Putamen (tissue), 1 donor: ENCODE results near the gene PARP12.

Experiments
- DNase-seq: peaks from one replicate; pipeline ENCODE4 v3.0.0-alpha.2; 2016; ENCODE audit warnings: low spot score

PARP12 gene

DNA sequence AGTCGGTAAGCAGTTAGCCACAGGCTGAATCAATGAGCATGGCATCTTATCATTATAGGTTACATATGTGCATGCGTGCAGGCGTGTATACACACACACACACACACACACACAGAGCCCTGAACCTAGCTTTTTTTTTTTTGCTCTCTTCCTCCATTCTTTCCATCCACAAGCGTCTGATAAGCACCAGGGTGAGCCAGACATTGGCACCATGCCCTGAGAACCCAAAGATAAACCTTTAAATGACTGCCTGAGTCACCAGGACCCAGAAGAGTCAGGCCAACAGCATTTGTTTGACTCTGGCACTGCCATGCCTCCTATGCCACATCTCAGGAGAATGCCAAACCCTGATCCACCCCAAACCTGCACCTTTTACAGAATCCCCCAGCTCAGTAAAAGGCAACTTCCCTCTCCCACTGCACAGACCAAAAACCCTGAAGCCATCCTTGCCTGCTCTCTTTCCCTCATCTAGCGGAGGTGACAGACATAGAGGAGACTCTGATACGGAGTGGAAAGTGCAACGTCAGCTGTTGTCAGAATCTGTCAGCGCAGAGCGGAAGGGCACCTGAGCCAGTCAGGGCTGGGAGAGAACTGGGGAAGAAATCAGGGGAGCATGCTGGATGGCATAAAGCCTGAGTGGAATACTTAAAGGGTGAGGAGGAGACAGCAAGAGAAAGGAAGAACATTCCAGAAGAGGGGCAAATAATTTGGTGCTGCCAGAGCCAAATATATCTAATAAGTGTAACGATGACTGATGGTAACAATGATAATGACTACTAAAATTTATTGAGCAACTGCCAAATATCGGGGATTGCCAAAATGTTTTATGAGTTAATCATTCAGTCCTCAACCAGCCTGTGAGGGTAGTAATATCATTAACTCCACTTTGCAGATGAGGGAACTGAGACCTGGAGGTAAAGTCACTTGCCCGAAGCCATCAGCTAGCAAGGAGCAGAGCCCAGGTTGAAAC, 3.2 kb downstream of the PARP12 start:
- no peak for DNase-seq

DNA sequence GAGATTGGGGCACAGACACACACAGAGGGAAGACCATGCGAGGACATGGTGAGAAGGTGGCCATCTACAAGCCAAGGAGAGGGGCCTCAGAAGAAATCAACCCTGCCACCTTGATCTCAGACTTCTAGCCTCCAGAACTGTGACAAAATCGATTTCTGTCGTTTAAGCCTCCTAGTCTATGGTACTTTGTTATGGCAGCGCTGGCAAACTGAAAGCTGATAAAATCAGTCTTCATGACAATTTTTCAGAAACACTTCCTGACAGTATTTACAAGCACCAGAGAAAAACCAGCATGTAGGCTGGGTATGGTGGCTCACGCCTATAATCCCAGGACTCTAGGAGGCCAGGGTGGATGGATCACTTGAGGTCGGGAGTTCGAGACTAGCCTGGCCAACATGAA, 4.2 kb downstream of the PARP12 start:
- no peak for DNase-seq

DNA sequence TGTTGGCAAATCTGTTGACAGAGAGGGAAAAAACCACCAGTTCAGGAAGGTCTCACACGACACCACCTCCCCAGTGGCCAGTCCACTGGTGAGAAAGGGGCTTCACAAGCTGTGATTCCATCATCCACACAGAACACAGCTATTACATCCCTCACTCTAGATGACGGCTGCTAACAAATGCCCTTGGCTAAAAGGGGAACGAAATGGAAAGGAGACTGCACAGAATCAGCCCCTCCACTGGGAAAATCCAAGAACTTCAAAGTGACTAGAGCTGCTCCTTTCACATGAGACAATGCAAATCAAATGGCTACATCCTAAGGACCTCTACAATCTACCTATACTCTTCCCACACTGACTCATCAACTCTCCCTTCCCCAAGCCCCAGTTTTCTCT, 5.6 kb downstream of the PARP12 start:
- no peak for DNase-seq

DNA sequence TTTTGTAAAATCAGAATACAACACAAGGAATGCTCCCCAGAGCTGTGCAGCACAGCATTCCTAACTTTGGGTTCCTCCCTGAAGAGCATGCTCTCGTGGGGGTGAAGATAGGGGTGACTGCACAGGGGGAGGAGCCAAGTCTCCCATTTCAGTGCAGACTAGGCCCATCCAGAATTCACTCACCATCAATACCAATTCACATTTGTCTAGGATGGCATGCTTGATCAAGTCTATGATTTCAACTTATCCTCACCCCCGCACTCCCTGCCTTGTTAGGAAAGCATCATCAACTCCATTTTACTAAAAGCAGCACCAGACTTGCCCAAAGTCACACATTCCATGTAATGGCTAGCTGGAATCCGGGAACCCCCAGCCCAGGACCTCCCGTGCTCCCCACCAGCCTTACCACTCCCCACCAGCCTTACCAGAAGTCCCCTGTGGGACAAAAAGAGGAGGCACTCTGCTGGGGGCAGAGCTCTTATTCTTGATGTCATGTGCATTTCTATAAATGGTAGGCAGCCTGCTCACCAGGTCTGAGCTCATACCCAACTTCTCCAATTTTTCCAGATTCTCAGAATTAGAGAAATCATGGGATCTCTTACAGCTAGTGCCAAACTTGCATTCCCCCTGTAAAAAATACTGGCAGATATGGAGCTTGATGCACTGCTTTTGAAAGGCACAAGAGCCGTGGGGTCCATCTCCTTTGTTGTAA, 6.2 kb downstream of the PARP12 start:
- no peak for DNase-seq

DNA sequence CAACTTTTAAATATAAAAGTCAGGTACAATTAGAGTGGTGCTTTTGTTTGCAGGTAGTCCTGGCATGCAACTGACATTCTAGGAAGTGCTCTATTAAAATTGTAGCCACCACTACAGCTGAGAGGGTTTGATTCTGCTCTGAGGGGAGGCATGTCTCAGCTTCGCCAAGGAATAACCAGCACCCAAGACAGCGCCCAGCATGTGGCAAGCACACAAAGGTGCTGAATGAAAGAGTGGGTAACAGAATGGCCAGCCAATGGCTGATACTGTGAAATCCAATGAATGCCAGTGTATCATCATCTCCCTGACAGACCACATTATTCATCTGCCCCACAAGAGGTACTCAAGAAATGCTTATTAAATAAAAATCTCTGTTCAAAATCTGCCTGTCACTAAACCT, 6.9 kb downstream of the PARP12 start:
- DNase-seq = no peak

DNA sequence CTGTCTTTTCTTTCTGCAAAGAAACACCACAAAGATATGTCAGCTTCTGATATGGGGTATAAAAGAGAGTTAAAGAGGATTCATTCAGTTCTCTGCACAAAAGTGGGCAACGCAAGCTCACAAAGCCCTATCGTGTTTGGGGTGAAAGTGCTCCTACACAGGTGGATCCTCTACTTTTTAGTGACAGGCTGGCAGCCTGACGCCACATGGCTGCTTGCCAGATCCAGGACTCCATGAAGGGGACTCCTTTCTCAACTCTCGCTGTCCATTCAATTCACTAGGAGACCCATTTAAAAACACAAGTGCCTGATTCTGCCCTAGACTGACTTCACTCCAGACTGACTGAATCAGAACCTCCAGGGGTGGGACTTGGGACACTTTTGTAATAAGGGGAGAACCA, 8.0 kb downstream of the PARP12 start:
- DNase-seq = no peak

DNA sequence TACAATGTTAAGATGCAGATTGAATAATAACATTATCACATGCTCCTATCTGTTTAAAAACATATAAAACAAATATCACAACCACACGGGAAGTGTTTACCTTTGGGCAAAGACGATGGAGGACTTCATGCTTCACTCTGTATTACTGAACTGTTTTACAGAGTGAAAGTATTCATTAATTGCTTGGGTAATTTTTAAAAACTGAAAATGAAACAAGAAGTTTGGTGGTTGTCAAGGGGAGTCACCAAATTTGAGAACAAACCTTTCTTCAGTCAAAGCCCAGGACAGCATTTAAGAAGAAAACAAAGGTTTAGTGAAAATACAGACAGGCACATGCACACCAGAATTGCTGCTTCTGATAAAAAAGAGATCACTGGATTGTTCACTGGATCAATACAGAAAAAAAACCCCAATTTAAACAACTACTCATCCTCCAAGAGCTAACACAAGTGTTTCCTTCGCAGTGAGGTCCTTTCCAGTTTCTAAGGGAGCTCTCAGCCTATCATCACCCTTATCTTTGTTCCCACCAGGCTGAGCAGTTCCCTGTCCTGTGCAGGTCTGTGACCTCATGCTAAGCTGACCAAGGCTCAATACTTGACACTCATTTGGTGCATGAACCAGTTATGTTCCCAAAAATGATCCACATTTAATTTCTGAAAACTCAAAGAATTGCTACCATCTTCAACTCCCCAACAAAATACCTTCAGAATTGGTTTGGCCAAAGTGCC, 8.8 kb downstream of the PARP12 start:
- DNase-seq = no peak

- DNase-seq = no peak
Measured at GRCh38 chr7:140051820-140052219, 10.9 kb downstream of the PARP12 start.

- DNase-seq = no peak
Measured at GRCh38 chr7:140050100-140050499, 12.7 kb downstream of the PARP12 start.

GRCh38 chr7:140049339-140050024, 13.3 kb downstream of the PARP12 start:
- no peak for DNase-seq

DNA sequence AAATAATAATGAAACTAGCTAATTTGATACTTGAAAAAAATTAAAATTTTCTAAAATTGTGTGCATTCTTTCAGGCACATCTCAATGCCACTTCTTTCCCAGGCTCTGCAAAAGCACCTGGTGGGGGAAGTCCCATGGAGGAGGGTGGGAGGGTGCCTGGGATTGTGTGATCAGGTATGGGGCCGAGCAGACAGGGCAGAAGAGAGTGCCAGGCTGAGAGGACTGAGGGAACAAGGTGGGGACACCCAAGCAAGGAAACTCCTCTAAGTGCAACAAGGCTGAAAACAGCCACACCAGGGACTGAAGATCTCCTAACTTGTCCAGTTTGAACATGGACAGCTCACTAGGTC, 13.8 kb downstream of the PARP12 start:
- no peak for DNase-seq

- DNase-seq = no peak
Measured at GRCh38 chr7:140048138-140048537, 14.6 kb downstream of the PARP12 start.

DNA sequence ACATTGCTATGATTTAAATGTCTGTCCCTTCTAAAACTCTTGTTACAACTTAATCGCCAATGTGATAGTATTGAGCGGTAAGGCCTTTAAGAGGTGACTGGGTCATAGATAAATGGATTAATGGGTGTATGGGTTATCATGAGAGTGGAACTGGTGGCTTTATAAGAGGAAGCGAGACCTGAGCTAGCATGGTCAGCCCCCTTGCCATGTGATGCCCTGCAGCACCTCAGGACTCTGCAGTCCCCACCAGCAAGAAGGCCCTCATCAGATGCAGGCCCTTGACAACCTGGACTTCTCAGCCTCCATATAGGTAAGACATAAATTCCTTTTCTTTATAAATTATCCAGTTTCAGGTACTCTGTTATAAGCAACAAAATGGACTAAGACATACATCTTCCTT, 15.6 kb downstream of the PARP12 start:
- no peak for DNase-seq

GRCh38 chr7:140045697-140046096, 17.1 kb downstream of the PARP12 start:
- DNase-seq = no peak

GRCh38 chr7:140044251-140044650, 18.5 kb downstream of the PARP12 start:
- DNase-seq = no peak

DNA sequence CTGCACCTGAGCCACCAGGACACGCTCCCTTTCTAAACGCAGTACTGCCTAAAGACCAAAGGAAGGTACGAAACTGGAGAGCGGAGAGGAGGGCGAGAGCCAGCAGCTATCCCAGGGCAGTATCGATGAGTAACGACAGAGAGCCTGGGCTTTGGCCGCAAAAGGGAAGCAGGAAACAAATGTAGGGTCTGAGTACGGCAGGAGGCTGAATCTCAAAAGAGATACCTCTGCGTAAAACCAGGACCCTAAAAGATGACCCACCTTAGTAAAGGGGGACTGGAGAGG, 20.4 kb downstream of the PARP12 start:
- no peak for DNase-seq

DNA sequence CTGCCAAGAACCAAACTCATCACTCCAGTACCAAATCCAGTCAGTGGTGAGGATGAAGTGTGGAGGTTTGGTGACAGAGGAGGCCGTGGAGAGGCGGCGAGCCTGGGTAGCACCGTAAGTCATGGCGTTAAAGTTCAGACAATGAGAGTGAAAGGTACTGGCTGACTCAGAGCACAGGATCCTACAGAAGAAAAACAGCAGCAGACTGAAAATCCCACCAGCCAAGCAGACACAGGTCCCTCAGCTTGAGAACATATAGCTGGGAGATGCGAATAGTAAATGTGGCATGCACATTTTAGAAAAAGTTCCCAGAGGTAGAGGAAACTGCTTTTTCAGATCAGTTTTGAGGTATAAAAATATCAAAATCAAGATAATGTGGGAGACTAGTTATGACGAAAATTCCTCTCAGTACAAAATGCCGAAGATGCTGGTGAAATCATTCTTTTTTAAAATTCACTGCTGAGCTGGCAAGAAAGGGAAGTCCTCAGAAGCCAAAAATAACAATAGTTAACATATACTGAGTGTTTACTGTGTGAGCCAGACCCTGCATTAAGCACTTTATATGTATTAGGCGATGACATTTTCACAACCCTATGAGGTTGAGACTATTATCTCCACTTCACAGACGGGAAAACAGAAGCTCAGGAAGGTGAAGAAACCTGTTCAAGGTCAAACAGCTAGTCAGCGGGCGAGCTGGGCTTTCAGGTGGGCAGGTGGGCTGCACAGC, 20.9 kb downstream of the PARP12 start:
- DNase-seq = no peak

DNA sequence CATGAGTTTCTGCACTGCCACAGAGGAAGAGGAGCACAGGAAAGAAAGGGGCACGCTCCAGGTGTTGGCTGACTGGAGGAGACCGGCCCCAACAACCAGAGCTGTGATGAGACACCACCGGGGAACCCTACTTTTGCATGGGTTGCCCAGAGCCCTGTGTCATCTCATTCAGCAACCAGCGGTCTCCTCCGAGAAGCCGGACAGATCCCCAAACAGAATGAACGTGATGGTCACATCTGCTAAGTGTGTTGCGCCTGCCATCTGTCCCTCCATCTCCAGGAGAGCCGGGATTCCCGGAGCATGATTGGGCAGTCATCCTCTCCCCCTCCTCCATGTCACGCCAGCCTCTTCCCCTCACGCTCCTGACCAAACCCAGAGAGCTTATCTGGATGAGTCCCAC, 22.9 kb downstream of the PARP12 start:
- no peak for DNase-seq

- DNase-seq = no peak
Measured at GRCh38 chr7:140039066-140039465, 23.7 kb downstream of the PARP12 start.

DNA sequence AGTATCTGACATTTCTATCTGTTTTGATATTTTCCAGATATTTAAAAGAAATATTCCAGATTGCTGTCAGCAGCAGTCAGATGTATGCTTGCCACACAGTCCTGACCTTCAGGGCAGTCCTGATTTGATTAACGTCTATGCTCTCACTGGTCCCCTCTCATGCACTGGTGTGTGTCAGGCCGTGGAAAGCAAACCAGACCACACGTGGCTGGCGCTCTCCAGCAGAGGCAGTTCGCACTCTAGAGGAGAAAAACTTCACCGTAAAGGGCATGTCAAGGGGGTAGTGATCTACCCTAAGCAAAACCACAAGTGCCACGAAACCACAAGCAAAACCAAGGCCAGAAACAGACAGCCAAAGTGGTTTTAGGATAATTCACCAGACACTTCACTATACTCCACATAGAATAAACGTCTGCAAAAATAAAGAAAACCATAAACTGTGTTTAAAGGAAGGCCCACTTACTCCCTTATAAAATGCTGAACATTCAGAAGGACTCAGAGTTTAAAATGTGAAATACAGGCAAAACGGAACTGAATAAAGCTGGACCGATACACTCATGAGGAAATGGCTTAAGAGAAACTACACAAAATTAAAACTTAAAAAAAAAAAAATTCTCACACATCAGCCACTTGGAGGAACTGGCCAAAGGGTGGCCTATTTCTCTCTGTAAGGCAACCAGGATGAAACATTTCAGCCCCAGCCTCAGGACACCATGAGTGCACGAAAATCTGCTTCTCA, 26.4 kb downstream of the PARP12 start:
- no peak for DNase-seq
